ENCODE measurements around the gene PNPLA2. TPM values are rescaled to one million over a fixed set of nuclear protein-coding genes. Genes with fewer than 3 reads are reported as not detected.
A peak's percentile ranks its signal among the peaks of the same experiment; 100 is the strongest.

PNPLA2 gene
- total and polyA plus RNA-seq, 10 of the 15 experiments (the other 5 are each of a cell fraction or from before 2014, with no cell fraction given) = 0.19 to 34.0 (median 8.1) TPM

GRCh38 chr11:797296-798092, 21.2 kb upstream of the PNPLA2 start (continued):
- TF ChIP-seq, protein P1, sequence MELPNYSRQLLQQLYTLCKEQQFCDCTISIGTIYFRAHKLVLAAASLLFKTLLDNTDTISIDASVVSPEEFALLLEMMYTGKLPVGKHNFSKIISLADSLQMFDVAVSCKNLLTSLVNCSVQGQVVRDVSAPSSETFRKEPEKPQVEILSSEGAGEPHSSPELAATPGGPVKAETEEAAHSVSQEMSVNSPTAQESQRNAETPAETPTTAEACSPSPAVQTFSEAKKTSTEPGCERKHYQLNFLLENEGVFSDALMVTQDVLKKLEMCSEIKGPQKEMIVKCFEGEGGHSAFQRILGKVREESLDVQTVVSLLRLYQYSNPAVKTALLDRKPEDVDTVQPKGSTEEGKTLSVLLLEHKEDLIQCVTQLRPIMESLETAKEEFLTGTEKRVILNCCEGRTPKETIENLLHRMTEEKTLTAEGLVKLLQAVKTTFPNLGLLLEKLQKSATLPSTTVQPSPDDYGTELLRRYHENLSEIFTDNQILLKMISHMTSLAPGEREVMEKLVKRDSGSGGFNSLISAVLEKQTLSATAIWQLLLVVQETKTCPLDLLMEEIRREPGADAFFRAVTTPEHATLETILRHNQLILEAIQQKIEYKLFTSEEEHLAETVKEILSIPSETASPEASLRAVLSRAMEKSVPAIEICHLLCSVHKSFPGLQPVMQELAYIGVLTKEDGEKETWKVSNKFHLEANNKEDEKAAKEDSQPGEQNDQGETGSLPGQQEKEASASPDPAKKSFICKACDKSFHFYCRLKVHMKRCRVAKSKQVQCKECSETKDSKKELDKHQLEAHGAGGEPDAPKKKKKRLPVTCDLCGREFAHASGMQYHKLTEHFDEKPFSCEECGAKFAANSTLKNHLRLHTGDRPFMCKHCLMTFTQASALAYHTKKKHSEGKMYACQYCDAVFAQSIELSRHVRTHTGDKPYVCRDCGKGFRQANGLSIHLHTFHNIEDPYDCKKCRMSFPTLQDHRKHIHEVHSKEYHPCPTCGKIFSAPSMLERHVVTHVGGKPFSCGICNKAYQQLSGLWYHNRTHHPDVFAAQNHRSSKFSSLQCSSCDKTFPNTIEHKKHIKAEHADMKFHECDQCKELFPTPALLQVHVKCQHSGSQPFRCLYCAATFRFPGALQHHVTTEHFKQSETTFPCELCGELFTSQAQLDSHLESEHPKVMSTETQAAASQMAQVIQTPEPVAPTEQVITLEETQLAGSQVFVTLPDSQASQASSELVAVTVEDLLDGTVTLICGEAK (IDR thresholded peaks at IDR 0.05; ENCODE audit: borderline replicate concordance) = no peak
- TF ChIP-seq, protein P2, sequence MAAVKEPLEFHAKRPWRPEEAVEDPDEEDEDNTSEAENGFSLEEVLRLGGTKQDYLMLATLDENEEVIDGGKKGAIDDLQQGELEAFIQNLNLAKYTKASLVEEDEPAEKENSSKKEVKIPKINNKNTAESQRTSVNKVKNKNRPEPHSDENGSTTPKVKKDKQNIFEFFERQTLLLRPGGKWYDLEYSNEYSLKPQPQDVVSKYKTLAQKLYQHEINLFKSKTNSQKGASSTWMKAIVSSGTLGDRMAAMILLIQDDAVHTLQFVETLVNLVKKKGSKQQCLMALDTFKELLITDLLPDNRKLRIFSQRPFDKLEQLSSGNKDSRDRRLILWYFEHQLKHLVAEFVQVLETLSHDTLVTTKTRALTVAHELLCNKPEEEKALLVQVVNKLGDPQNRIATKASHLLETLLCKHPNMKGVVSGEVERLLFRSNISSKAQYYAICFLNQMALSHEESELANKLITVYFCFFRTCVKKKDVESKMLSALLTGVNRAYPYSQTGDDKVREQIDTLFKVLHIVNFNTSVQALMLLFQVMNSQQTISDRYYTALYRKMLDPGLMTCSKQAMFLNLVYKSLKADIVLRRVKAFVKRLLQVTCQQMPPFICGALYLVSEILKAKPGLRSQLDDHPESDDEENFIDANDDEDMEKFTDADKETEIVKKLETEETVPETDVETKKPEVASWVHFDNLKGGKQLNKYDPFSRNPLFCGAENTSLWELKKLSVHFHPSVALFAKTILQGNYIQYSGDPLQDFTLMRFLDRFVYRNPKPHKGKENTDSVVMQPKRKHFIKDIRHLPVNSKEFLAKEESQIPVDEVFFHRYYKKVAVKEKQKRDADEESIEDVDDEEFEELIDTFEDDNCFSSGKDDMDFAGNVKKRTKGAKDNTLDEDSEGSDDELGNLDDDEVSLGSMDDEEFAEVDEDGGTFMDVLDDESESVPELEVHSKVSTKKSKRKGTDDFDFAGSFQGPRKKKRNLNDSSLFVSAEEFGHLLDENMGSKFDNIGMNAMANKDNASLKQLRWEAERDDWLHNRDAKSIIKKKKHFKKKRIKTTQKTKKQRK (IDR thresholded peaks at IDR 0.05; ENCODE audit: low read depth, low read length) = no peak
- TF ChIP-seq GABPA (IDR thresholded peaks at IDR 0.05; ENCODE audit: low read depth) (no peak), TCF3 (IDR thresholded peaks at IDR 0.05; ENCODE audit: borderline replicate concordance, insufficient read depth, low read depth, low read length) (0 out of 2 replicates have a peak, but pooled peaks have one; percentile 47), IRF4 (IDR thresholded peaks at IDR 0.05; ENCODE audit: low read depth, low read length) (no peak), NR2F1 (conservative IDR thresholded peaks at IDR 0.05) (no peak), STAT1 (conservative IDR thresholded peaks at IDR 0.05) (no peak), RBBP5 (conservative IDR thresholded peaks at IDR 0.05) (no peak), RAD51 (IDR thresholded peaks at IDR 0.05) (no peak), FOXK2 (IDR thresholded peaks at IDR 0.05) (no peak), ZZZ3 (IDR thresholded peaks at IDR 0.05; ENCODE audit: control insufficient read depth, insufficient read length, low read depth) (no peak), EP300 (IDR thresholded peaks at IDR 0.05; ENCODE audit: borderline replicate concordance in 1 of 2, control insufficient read depth in 1 of 2, low read depth in 2 of 2, low read length in 2 of 2) (no peak), CHD1 (IDR thresholded peaks at IDR 0.05; ENCODE audit: low read depth, low read length) (no peak), MYC (IDR thresholded peaks at IDR 0.05; ENCODE audit: insufficient read depth, insufficient read length, insufficient replicate concordance, low read length, severe bottlenecking) (no peak), SUPT20H (IDR thresholded peaks at IDR 0.05; ENCODE audit: borderline replicate concordance, control insufficient read depth, low read depth, low read length) (no peak), ZNF274 (IDR thresholded peaks at IDR 0.05; ENCODE audit: insufficient read depth, insufficient read length) (no peak), SMAD5 (IDR thresholded peaks at IDR 0.05; ENCODE audit: low read depth) (no peak), POU2F2 (IDR thresholded peaks at IDR 0.05; ENCODE audit: borderline replicate concordance, low read depth, low read length) (no peak; the same call in 2 of the 3 replicates)
- TF ChIP-seq, protein P3, sequence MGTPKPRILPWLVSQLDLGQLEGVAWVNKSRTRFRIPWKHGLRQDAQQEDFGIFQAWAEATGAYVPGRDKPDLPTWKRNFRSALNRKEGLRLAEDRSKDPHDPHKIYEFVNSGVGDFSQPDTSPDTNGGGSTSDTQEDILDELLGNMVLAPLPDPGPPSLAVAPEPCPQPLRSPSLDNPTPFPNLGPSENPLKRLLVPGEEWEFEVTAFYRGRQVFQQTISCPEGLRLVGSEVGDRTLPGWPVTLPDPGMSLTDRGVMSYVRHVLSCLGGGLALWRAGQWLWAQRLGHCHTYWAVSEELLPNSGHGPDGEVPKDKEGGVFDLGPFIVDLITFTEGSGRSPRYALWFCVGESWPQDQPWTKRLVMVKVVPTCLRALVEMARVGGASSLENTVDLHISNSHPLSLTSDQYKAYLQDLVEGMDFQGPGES (IDR thresholded peaks at IDR 0.05) = no peak
- TF ChIP-seq, protein P4, sequence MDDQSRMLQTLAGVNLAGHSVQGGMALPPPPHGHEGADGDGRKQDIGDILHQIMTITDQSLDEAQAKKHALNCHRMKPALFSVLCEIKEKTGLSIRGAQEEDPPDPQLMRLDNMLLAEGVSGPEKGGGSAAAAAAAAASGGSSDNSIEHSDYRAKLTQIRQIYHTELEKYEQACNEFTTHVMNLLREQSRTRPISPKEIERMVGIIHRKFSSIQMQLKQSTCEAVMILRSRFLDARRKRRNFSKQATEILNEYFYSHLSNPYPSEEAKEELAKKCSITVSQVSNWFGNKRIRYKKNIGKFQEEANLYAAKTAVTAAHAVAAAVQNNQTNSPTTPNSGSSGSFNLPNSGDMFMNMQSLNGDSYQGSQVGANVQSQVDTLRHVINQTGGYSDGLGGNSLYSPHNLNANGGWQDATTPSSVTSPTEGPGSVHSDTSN (IDR thresholded peaks at IDR 0.05; ENCODE audit: insufficient replicate concordance, low read depth, low read length) = no peak

Data from GM12878 (cell line).